GM18858 (cell line): Measurements from ENCODE around the gene NATD1.
A peak's percentile ranks its signal among the peaks of the same experiment; 100 is the strongest.

Source experiments
- ATAC-seq: cut with Tn5 transposase; IDR thresholded peaks from one replicate; pipeline ENCODE4 v1.9.1; 2021; ENCODE audit not compliant: unreplicated experiment

Gene NATD1

DNA sequence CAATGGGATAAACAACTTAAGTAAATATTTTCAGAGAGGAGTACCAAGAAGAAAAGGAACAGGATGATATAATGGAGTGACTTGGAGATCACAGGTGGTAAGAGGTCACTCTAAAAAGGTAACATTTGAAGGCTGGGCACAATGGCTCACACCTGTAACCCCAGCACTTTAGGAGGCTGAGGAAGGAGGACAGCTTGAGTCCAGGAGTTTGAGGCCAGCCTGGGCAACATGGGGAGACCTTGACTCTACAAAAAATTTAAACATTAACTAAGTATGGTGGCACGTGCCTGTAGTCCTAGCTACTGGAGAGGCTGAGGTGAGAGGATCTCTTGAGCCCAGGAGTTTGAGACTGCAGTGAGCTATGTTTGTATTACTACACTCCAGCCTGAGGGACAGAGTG is 35.9 kb downstream of the NATD1 start:
- no peak for ATAC-seq

DNA sequence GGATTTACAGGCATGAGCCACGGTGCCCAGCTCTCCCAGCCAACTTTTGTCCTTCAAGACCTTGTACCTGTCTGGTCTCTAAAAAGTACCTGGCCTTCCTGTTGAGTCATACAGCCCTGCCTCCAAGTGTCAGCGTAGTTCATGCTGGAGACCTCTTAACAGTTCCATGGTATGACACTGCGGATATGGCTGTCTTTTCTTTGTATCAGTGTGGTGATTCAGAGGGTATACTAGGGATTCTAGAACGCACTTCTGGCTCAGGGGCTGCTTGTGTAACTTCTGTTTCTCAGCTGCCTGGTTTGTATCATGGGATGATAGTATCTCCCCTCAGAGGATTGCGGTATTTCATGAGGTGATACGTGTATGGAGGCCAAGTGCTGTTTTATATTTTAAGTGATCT is 37.3 kb downstream of the NATD1 start:
- no peak for ATAC-seq

DNA sequence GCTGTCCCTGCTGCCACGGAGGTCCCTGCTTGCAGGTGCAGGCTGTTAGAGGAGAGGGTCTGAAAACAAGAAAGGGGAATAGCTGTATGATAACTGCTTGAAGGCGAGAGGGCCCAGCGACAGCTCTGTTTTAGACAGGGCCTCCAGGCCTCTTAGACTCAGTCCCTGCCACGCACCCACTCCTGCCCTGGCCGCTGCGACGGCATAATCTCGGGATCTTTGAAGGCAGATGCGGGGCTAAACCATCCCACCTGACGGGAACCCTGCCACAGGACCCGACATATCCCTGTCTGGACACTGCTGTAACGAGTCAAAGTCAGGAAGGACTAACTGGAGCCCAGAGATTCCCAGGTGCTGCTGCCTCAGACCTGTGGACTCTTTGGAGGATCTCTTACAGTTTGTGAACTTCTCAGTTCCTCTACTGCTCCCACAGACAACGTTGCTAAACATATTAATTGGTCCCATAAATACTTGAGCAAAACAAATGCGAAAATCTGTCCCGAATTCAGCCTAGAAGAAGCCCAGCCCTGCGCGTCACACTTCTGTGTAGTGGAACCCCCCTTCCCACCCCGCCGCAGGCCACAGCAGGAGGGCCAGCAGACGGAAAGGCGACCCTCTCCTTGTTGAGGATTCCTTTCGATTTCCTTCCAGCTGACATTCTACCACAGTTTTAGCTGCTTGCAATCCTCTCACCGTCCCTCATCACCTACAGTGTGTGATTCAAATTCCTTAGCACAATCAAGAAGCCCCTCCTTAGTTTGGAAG is 38.3 kb downstream of the NATD1 start:
- no peak for ATAC-seq

DNA sequence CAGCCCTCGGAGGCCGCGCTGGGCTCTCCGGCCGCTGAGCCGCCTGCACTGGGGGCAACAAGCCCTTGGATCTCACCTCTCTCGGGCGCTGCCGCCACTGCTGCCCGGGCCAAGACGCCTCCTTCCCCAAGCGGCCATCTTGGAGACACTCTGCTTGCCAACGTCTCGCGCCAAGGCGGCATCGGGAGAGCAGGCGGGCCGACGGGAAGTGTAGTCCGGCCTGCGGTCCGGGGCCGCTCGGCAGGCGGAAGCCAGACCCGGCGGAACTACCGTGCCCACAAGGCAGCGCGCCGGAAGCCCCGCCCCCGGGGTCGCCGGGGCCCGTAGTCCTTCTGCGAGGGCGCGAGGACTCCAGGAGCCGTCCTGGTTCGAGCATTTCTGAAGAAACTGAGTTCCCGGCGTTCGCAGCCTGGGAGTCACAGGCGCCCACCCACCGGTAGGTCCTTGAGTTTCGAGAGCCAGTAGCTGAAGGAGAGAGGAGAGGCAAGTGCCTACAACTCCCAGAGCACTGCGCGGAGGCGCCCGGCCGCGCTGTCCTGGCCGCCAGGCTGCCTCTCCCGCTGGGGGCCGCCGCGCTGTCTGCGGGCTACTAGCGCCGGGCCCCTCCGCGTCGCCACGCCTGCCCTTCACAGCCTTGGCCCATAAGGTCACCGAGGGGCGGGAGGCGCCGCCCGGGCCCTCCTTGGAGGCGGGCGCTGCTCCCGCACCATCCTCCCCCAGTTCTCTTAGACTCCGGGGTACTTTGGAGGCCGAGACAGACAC is 39.0 kb downstream of the NATD1 start, which contains the start of gene TMEM11:
Gene TMEM11 (minus strand): TSS at position 147 of the 762 bp plus-strand sequence. CDS start 9 bp downstream, at position 138.
- peak; percentile 80 for ATAC-seq

DNA sequence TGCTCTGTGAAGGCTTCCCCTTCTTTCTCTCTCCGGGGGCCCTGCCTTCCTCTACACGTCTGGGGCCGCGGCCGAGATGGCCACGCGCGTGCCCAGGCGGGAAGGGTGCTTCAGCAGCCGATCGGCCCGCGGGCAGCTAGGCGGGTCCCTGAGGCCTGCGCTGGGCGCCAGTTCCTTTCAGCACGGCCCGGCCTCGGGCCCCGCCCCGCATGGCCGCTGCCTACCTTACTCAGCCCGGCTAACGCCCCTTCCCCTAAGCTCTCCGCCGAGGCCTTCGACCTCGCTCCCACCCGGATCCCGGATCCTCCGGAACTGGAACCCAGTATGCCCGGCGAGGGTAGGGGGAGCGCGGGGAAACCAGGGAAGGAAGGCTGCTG is 39.6 kb downstream of the NATD1 start:
- ATAC-seq, result peak; percentile 3

DNA sequence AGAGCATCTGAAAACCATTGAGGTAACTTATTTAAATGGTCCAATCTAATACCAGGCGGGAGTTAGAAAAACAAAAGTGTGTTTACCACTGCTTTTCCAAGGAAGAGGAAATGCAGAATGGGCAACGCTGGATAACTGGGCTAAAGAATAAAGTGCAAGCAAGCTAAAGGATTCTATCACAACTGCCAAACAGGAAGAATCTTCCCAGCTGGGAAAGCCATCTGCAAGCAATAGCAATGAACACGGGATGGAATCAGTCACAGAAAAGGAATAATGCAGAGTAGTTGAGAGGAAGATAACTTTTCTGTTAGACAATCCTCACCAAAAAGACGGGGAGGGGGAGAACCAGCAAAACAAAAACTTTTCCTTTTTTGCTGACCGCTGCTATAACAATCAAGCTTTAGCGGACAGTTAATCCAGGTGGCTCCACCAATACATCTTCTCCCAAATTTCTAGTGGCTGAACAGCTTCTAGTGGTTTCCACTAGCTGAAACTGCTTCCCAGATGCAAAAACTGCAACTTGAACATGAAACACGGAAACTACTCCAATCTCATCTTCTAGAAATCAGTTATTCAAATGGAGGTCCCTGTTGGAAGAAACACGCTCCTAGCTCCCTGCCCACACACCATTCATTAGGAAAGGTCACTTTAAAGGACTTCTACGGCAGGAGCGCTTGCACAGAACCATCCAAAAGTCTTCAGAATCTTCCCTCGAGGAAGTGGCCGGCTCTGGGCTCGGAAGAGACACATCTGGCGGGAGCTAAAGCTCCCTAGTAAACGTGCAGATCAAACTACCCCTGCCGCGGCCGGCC is 40.2 kb downstream of the NATD1 start:
- no peak for ATAC-seq

DNA sequence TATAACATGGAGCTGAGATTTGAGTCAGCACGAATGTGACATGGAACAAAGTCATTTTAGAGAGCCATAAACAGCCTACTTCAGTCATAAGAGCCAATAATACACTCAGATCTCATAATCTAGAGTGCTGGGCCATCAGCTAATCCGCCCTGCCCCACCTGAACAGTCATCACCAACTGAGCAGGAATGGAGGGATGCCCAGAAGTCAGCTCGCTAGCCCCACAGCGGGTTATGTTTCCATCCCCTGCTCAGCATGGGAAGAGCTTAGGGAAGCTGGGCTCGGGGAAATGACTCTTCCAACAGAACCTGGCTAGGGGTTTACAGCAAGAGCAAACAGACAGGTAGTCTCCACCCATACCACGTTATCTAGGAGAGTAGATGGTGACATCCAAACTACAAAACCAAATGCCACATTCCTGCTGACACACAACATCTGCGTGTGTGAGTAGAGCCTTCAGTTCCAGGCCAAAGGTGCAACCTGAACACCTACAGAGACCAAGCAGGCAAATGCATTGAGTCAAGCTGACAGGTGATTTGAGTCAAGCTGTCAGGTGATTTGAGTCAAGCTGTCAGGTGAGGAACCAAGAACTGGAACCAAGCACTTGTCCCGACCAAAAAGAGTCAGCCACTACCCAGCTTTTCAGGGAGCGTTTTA is 41.3 kb downstream of the NATD1 start:
- no peak for ATAC-seq

DNA sequence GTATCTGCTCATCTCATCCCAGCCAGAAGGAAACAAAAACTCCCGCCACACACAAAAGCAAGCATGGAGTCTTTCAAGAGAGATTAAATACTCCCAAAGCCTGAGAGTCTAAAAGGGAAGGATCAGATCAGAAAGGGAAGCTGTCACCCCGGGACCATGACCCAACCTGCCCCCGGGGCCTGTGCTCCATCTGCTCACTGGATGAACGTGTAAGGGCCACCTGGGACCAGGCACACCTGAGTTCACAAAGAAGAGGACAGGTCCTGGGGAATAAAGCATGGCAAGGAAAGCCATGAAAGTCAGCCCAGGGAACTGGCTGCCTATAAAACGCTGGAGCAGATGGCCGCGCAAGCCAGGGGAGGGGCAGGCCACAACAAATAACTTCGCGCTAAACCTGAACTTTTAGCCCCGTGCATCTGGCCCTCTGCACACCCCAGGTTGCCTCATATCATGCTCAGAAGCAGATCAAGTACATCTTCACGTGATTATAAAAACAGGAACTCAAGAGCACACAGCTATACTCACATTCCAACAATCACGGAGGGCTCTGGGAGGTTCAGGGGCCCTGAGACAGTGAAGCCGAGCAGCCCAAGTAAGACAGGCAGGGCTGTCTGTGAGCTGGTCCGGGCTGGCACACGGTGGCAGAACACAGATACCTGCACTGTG is 42.7 kb downstream of the NATD1 start:
- no peak for ATAC-seq

DNA sequence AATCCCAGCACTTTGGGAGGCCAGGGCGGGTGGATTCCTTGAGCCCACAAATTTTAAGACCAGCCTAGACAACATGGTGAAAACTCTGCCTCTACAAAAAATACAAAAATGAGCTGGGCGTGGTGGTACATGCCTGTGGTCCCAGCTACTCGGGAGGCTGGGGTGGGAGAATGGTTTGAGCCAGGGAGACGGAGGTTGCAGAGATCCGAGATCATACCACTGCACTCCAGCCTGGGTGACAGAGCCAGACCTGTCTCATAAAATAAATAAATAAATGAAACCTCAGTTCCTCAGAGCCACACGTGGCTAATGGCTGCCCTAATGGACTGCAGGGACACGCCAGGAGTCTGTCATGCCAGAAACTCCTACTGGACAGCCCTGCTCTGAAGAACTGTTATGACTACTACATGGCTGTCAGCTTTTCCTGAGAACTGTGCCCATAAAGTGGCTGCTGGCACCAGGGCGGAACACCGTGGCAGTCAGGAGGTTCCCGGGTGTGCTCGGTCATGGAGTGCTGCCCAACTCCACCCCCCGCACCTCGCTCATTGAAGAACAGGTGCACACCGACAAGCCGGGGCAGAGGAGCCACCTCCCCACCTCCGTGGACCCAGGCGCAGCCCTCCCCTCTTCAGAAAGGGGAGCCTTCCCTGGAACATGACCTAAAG is 43.6 kb downstream of the NATD1 start:
- ATAC-seq, result no peak

DNA sequence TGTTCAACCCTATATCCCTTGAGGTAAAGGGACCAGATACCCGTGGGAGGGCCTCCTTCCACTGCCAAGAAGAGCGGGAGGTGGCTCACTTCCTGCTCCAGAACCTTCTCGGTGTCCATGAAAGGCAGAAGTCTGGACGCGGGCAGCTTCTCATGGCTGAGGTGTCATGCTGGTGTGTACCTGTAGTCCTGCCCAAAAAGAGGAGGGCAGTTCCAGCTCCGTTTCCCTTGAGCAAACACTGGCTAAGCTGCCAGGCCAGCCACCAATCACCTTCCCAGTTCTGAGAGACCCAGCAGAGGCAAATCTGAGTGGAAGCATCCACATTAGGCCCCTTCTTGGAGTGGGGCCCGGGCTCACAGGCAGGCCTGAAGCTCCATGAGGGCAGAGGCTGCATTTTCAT is 44.9 kb downstream of the NATD1 start:
- no peak for ATAC-seq

DNA sequence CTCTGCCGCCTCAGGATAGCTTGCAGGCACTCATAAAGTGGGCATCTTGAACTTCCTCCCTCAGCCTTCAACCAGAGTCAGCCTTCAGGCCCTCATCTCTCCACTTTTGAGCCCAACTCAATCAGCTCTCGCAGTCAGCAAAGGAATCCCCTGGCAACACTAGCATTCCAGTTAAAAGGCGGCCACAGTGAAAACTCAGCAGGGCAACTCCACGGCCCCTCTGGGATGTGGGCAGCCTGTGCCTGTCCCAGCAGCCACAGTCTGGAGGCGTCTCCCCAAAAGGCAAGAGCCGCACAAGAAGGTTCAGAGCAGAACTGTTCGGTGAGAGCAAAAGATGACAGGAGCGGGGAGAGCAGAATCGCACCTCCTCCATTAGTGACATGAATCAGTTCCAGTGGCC is 48.3 kb downstream of the NATD1 start:
- no peak for ATAC-seq

DNA sequence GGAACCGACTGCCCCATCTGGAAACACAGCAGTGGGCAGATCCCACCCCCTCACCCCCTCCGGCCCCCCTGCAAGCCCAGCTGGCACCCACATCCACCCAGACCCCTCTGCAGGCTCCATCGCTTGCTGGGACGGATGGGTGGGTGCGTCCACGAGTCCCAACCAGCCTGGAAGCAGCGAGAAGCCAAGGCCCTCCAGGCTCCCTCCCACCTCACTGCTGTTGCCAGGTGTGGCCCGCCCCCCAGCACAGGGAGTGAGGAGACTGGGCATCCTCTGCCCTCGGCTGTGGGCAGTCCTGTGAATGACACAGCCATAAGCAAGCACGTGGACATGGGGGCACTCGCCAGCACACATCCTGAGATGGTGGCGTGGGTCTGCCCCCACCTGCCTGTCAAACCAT is 50.7 kb downstream of the NATD1 start:
- no peak for ATAC-seq

DNA sequence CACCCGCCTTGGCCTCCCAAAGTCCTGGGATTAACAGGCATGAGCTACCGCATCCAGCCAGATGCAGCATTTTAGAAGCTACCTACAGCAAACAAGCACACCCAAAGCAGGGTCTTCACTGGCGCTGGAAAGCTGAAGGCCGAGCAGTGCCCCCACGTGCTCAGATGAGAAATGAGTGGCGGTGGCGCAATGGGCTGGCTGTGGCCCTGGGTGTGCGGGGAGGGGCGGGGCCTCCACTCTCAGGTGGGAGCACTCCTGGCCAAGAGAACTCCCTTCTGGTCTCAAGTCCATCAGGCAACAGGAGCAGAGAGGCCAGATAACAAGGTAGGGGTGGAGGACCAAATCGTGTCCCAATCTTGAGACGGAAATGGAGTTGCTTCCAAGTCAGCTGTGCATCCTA is 51.3 kb downstream of the NATD1 start:
- ATAC-seq, result no peak

DNA sequence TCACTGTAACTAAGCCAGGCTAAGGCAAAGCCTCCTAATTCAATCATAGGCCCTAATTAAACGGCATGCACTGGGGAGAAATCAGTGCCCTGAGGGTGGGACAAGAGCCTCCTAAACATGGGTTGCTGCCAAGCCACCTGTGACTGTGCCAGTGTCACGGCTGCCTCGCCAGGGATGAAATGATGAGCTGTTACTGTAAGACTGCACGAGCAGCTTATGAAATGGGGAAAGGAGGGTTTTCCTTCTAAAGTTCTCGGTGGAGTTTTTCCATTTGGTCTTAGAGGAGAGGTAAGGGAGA is 52.0 kb downstream of the NATD1 start:
- ATAC-seq, result no peak

DNA sequence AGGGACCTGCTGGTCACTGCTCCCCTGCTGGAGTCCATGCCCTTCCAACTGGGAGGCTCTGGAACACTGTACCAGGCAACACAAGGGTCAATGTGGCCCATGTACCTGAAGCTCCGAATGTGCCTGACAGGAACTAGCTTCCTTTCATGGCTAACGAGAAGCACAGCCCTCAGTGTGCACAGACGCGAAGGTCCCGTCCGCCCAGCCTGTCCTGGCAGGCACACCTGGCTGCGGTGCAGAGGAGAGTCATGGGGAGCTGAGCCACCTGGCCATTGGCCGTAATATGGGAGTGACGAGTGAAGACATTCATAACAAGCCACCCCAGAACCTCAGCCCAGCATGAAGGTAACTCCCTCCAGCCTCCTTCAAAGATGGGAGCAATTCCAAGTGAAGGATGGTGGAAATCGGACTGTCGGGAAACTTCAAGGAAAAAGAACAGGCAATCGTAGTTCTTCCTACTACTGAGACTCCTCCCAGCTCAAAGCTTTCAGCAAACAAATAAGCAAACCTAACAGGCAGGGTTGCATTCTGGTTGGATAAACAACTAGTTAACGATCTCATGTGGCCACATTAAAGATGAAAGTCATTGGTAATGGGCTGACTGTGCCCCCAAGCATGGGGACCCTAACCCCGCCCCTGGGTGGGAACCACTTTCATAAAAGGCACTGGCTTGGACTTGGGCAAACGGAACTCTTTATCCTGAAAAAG is 52.5 kb downstream of the NATD1 start:
- no peak for ATAC-seq

DNA sequence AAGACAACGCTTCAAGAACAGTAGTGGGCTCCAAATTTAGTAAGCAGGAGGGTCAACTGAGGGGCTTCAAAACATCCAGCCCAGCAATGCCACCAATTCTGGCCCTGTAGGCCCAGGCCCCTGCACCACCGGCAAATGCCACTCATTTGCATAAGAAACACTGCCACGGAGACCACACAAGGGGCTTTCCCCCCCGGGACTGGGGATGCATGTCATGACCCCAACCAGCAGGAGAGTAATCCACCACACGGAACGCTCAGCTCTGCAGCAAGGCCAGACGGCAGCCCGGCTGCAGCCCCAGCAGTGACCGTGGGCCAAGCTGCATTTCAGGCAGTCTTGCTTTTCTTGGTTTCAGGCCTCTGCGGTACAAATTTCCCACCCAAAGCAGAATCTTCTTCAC is 53.4 kb downstream of the NATD1 start:
- ATAC-seq, result no peak

DNA sequence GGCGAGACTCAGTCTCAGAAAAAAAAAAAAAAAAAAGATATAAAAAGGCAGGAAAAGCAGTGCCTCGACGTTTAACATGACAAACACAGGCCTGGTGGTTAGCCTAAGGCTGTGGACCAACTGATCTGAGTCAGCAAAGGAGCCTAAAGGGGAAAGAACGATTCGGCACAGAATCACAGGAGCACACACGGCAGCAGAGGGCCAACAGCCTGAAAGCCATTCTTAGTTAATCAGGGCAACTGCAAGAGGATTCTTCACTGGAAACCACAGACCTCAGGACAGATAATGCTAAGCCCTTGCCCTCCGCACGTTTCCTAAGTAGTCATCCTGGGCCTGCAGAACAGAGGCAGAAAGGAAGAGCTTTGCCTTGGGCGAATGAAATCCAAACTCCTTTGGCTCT is 53.9 kb downstream of the NATD1 start:
- no peak for ATAC-seq

DNA sequence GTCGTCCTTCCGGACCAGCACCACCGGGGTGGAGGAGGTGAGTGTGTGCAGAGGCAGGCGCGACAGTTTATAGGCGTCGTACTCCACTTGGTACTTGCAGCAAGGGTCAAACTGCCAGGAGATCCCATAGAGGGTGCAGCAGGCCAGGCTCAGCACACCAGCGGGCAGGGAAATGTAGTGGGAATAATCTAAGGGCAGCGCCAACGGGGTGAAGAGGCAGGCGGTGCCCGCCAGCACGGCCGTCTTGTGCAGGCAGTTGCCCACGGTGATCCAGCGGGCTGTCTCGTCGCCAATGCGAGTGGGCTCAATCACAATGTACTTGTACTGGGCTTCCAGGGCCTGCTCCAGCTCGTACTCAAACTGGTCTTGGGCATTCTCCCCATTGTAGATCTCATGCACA is 54.8 kb downstream of the NATD1 start:
- no peak for ATAC-seq

DNA sequence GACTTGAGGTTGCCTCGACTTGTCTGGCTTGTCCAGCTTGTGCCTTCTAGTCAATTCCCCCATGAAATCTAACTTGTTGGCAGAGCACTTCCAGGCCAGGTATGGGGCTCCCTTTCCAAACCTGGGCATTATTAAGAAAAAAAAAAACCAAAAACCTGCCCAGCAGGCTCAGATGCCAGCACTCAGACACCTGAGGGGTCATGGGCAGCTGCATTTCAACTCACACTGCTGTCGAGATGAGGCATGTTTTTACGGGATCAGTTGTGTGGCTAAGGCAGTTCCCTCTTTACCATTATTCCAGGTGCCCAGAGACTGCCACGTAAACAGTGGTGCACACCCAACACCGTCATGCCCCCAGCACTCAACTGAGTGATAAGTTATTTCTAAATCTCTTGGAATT is 57.1 kb downstream of the NATD1 start:
- ATAC-seq, result no peak

DNA sequence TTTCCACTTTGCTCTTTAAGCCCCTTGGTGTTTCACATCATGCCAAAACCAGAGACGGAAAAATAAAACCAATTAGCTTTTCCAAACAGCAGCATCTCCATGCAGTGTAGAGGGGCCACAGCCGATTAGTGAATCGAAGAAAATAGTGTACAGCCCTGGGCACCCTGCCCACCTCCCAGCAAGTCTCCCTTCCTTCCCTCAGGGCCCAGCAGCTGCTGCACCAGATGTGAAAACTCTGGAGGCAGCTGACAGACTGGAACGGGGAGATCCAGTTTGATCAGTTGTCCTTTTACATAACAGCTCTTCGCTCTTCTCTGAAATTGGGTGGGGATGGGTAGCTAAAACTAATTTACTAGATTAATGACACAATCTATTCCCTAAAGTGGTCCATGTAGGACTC is 58.5 kb downstream of the NATD1 start:
- ATAC-seq, result no peak
